Endothelial cell of umbilical vein (primary cell): ENCODE data around the gene SCAP.

Experiments
- EZH2 ChIP-seq: IDR thresholded peaks from 2 replicates; pipeline ENCODE4 v1.6.1; 2012; ENCODE audit warnings: borderline replicate concordance, low read depth, mild to moderate bottlenecking, moderate library complexity, low read length, inconsistent platforms; ENCODE audit not compliant: severe bottlenecking
- JUN ChIP-seq: IDR thresholded peaks from 2 replicates; pipeline ENCODE4 v1.6.1; 2011; ENCODE audit warnings: borderline replicate concordance, low read depth; ENCODE audit not compliant: insufficient read length, insufficient read depth
- POLR2A ChIP-seq: IDR thresholded peaks from 2 replicates; pipeline ENCODE4 v1.6.1; 2012; ENCODE audit warnings: low read depth, mild to moderate bottlenecking, control low read depth, low read length
- TF ChIP-seq, protein P1 (sequence below), 2 donors: IDR thresholded peaks; 1 replicate in 1 of 2; 2 replicates in 1 of 2; pipeline ENCODE4 v1.5.1; 2011; ENCODE audit warnings: low read length in 2 of 2, mild to moderate bottlenecking in 2 of 2, moderate library complexity in 2 of 2, control low read depth in 1 of 2, inconsistent platforms in 1 of 2, low read depth in 1 of 2; ENCODE audit not compliant: insufficient read depth in 1 of 2; ENCODE audit errors: extremely low read depth in 1 of 2

DNA sequence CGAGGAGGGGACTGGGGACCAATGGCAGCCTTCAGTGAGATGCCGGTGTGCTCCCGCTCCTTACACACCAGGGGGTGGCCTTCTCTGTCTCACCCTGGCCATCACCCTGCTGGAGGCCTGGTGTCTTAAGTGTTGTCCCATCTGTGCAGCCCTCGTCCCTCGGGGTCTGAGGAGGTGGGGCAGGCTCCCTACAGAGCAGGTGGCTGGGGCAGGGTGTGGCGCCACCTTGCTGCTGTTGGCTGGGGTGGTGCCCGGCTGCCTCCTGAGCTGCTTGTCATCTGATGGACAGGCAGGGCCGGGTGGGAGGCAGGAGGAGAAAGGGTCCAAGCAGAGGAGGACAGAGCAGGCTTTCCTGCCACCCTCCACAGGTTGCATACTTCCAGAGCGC lies 69.0 kb downstream of the SCAP start:
- TF ChIP-seq, protein P1, sequence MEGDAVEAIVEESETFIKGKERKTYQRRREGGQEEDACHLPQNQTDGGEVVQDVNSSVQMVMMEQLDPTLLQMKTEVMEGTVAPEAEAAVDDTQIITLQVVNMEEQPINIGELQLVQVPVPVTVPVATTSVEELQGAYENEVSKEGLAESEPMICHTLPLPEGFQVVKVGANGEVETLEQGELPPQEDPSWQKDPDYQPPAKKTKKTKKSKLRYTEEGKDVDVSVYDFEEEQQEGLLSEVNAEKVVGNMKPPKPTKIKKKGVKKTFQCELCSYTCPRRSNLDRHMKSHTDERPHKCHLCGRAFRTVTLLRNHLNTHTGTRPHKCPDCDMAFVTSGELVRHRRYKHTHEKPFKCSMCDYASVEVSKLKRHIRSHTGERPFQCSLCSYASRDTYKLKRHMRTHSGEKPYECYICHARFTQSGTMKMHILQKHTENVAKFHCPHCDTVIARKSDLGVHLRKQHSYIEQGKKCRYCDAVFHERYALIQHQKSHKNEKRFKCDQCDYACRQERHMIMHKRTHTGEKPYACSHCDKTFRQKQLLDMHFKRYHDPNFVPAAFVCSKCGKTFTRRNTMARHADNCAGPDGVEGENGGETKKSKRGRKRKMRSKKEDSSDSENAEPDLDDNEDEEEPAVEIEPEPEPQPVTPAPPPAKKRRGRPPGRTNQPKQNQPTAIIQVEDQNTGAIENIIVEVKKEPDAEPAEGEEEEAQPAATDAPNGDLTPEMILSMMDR (IDR thresholded peaks at IDR 0.05; ENCODE audit: extremely low read depth in 1 of 2, insufficient read depth in 1 of 2, low read depth in 1 of 2, low read length in 2 of 2), result no peak
- TF ChIP-seq EZH2 (no peak), POLR2A (no peak), JUN (no peak)
